ENCODE measurements around the gene TERT.

DNA sequence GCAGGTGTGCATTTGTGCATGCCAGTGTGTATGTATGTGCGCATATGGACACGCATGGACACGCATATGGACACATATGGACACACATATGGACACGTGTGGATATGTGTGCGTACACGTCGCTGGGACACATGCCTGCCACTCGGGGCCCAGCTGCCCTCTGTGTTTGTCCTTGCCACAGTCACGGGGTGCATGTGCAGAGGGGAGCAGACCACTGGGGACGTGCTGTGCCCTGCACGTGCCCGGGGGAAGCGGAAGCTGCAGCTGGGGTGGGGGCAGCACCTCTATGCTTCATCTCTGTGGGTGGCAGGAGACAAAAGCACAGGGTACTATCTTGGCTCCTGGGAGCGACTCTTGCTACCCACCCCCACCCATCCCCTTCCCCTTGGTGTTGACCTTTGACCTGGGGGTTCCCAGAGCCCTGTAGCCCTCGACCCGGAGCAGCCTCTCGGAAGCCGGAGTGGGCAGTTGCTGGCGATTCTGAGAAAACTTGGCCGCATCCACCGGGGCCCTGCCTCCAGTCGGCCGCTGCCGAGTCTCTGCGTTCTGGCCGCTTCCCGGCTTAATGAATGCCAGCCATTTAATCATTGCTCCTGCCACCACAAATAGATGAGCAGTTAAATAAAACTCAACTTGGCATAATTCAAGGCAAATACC is 72.1 kb downstream of the TERT start:
- TF ChIP-seq CTCF (conservative IDR thresholded peaks at IDR 0.05 in 1 of 2, IDR thresholded peaks at IDR 0.05 in 1 of 2; ENCODE audit: extremely low read depth in 1 of 2, insufficient read depth in 1 of 2, low read depth in 1 of 2, low read length in 2 of 2) (no peak), EZH2 (IDR thresholded peaks at IDR 0.05; ENCODE audit: borderline replicate concordance, low read length) (no peak)

All from mammary epithelial cell (primary cell).